Right lobe of liver (tissue), 4 donors: ENCODE data around the gene ARL15.

Experiments used
- CTCF ChIP-seq, 4 donors: fragments of 200-600 bp in 3 of 4; fragments of 450-650 bp in 1 of 4; IDR thresholded peaks; one replicate each; pipeline versions ENCODE4 v1.5.1 to v1.8.0; 2016 to 2022; ENCODE audit warnings: antibody characterized with exemption in 4 of 4, mild to moderate bottlenecking in 2 of 4
- POLR2A ChIP-seq: fragments of 450-650 bp; IDR thresholded peaks from one replicate; pipeline ENCODE4 v1.6.1; 2017; ENCODE audit warnings: antibody characterized with exemption, mild to moderate bottlenecking
- donor health status: DM: no; HTN: no; CAD: no.
- donor health status: DM: no; HTN: no; CAD: no.
- donor health status: DM: no; HTN: yes; CAD: no.

DNA sequence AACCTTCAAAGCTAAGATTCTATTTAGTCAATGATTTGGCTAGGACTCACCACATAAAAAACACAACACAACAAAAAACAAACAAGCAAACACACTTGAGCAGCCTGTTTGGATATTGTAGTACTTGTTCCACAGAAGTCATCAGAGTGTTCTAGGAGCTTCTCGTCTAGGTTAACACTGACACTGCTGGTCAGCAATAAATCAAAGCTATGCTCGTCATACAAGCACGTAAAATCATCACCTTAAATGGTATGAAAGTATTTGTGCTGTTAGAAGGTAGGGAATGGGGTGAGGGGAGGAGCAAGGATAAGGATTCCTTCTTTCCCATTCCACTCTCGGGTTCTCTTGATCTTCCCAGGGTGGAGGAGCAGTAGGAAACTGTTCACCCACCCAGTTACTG is 88.0 kb downstream of the ARL15 start:
- TF ChIP-seq CTCF (IDR thresholded peaks at IDR 0.05) (no peak), POLR2A (no peak)
